ENCODE data around the gene ELMO3.

Gene ELMO3

Small RNA genes within 50 kb of the gene (small RNA-seq; reads per million reads assigned to genes)
- 256 reads per million, percentile 98 among the genes with 10 or more reads in this experiment for gene MIR328 (ENCODE audit: insufficient read depth)
